ENCODE results near the gene PTPRG.
A peak's percentile ranks its signal among the peaks of the same experiment; 100 is the strongest.

PTPRG gene

DNA sequence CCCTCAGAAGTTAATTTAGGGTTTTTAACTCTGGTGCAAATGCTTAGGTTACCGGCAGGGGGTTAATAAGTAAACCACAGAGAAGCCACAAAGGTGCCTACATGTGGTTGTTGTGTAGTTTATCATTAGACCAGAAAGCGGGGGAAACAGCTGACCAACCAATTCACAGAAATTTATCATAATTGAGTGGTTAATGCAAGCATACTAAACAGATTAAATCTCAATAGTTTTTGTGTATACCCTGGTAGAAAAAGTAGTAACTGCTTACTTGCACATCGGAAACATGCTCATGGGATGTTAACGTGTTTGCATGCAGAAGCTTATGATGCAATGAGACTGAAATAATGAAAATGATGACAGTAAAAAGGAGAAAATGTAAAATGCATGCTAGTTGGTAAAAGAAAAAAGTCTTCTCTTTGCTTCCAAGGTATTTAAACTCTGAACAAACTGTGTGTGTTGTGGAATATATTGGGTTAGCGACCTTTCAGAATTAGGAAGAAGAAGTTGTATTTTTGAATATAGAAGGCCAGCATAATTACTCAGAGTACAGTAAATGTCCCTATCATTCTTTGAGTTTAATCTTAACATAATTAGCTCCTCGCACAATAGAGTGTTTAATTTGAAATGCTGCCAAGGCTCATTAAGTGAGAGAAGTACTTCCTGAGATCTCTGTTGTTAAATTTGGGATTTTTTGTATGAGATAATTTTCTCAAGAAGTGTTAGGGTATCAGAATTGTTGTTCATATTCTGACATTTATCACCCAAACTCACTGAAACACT is 316.2 kb downstream of the PTPRG start:
- Histone ChIP-seq H3K4me3 (IDR thresholded peaks at IDR 0.05; ENCODE audit: insufficient read depth, low read depth, low read length) (no peak overlapping the region), H3K9ac (no peak overlapping the region), H4K20me1 (ENCODE audit: insufficient read depth) (no peaks in the 10 kb centered on the region), H3K27ac (no peak overlapping the region; the same call in 1 of the 2 replicates), H3K27me3 (ENCODE audit: insufficient read depth, low read depth) (no peaks in the 10 kb centered on the region), H3K4me1 (ENCODE audit: low read depth, poor library complexity, severe bottlenecking) (peaks cover 26% of the 10 kb centered on the region), H3K4me2 (peak overlapping the region; percentile 33; the same call in 1 of the 2 replicates), H3K36me3 (ENCODE audit: insufficient read depth) (no peaks in the 10 kb centered on the region), H2AFZ (ENCODE audit: low read depth) (no peak overlapping the region), H3K79me2 (ENCODE audit: insufficient read depth, low read depth) (no peaks in the 10 kb centered on the region)
- TF ChIP-seq, protein P1, sequence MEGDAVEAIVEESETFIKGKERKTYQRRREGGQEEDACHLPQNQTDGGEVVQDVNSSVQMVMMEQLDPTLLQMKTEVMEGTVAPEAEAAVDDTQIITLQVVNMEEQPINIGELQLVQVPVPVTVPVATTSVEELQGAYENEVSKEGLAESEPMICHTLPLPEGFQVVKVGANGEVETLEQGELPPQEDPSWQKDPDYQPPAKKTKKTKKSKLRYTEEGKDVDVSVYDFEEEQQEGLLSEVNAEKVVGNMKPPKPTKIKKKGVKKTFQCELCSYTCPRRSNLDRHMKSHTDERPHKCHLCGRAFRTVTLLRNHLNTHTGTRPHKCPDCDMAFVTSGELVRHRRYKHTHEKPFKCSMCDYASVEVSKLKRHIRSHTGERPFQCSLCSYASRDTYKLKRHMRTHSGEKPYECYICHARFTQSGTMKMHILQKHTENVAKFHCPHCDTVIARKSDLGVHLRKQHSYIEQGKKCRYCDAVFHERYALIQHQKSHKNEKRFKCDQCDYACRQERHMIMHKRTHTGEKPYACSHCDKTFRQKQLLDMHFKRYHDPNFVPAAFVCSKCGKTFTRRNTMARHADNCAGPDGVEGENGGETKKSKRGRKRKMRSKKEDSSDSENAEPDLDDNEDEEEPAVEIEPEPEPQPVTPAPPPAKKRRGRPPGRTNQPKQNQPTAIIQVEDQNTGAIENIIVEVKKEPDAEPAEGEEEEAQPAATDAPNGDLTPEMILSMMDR (conservative IDR thresholded peaks at IDR 0.05; ENCODE audit: low read depth, low read length), result no peak

DNA sequence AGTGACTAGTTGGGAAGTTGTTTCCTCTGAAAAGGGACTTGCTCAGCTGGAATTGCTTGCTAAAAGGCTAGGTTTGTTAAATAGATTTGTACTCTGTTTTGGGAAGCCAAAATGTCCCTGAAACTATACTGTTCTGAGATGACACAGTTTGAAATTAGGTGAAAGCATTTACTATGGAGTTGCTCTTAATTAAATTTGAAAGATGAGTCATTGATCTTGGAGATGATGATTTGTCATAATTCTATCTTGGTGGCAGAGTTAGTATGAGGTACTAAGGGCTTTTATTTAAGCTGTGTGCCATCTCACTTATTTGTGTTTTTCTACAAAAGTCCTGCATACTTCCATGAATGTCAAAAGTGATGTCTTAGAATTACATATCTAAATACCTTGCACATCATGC is 320.9 kb downstream of the PTPRG start:
- no peak overlapping the region for H2AFZ ChIP-seq (ENCODE audit: low read depth)
- no peaks in the 10 kb centered on the region for H3K79me2 ChIP-seq (ENCODE audit: insufficient read depth, low read depth)
- H3K27ac ChIP-seq, result no peak overlapping the region
- H3K4me1 ChIP-seq (ENCODE audit: low read depth, poor library complexity, severe bottlenecking), result peaks cover 11% of the 10 kb centered on the region
- no peaks in the 10 kb centered on the region for H3K27me3 ChIP-seq (ENCODE audit: insufficient read depth, low read depth)
- H3K4me2 ChIP-seq, result no peak overlapping the region
- H3K4me3 ChIP-seq (IDR thresholded peaks at IDR 0.05; ENCODE audit: insufficient read depth, low read depth, low read length), result no peak overlapping the region
- TF ChIP-seq, protein P1 (conservative IDR thresholded peaks at IDR 0.05; ENCODE audit: low read depth, low read length), result no peak
- no peaks in the 10 kb centered on the region for H4K20me1 ChIP-seq (ENCODE audit: insufficient read depth)
- no peak overlapping the region for H3K9ac ChIP-seq
- H3K36me3 ChIP-seq (ENCODE audit: insufficient read depth), result no peaks in the 10 kb centered on the region

DNA sequence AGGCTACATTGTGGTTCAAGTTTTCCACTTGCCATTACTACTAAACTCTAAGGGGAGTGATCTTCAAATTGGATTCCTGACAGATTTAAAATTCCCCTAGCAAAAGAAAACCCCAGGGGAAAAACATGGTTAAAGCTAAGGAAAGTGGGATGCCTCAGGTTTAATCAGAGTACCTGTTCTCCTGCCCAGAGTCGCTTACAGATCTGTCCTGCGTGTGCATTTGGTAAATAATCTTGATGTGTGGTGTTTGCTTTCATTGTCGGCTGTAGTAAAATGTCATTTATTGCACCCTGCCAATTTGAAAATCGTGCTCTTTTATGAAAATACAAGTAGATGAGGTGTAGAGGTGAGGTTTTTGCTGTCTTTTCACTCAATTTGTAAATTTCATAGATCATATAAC is 323.4 kb downstream of the PTPRG start:
- no peak overlapping the region for H3K4me2 ChIP-seq

DNA sequence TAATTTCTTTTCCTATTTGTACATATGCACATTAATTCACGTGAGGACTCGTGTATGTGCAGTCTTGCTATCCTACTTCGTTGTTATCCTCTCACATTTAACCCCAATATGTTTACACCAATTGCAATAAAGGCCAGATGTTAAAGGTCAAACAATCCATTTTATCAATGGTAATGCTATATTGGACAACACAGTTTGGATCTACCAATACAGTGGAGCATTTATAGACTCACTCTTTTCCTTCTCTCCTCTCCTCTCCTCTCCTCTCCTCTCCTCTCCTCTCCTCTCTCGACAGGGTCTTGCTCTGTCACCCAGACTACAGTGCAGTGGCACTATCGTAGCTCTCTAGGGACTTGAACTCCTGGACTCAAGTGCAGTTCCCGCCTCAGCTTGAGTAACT is 324.0 kb downstream of the PTPRG start:
- Histone ChIP-seq H3K27ac (no peak overlapping the region), H4K20me1 (ENCODE audit: insufficient read depth) (no peaks in the 10 kb centered on the region), H3K4me1 (ENCODE audit: low read depth, poor library complexity, severe bottlenecking) (no peaks in the 10 kb centered on the region), H3K4me3 (IDR thresholded peaks at IDR 0.05; ENCODE audit: insufficient read depth, low read depth, low read length) (no peak overlapping the region), H3K27me3 (ENCODE audit: insufficient read depth, low read depth) (no peaks in the 10 kb centered on the region), H3K36me3 (ENCODE audit: insufficient read depth) (no peaks in the 10 kb centered on the region), H3K4me2 (no peak overlapping the region), H3K79me2 (ENCODE audit: insufficient read depth, low read depth) (no peaks in the 10 kb centered on the region), H3K9ac (no peak overlapping the region), H2AFZ (ENCODE audit: low read depth) (no peak overlapping the region)
- TF ChIP-seq, protein P1 (conservative IDR thresholded peaks at IDR 0.05; ENCODE audit: low read depth, low read length), result no peak

More for the DNA sequence above, 323.4 kb downstream of the PTPRG start:
- no peak overlapping the region for H2AFZ ChIP-seq (ENCODE audit: low read depth)
- TF ChIP-seq, protein P1 (conservative IDR thresholded peaks at IDR 0.05; ENCODE audit: low read depth, low read length), result no peak
- H3K9ac ChIP-seq, result no peak overlapping the region
- no peak overlapping the region for H3K27ac ChIP-seq
- no peaks in the 10 kb centered on the region for H3K79me2 ChIP-seq (ENCODE audit: insufficient read depth, low read depth)
- no peaks in the 10 kb centered on the region for H4K20me1 ChIP-seq (ENCODE audit: insufficient read depth)
- H3K4me3 ChIP-seq (IDR thresholded peaks at IDR 0.05; ENCODE audit: insufficient read depth, low read depth, low read length), result no peak overlapping the region
- H3K36me3 ChIP-seq (ENCODE audit: insufficient read depth), result no peaks in the 10 kb centered on the region
- no peaks in the 10 kb centered on the region for H3K27me3 ChIP-seq (ENCODE audit: insufficient read depth, low read depth)
- H3K4me1 ChIP-seq (ENCODE audit: low read depth, poor library complexity, severe bottlenecking), result no peaks in the 10 kb centered on the region
